COLO668 (cell line): ENCODE data around the gene MRC2.

ENCODE experiments used
- DNase-seq: peaks from one replicate; lab custom pipeline; 2025; ENCODE audit not compliant: unreplicated experiment; lab: John Stamatoyannopoulos, UW

The MRC2 gene

GRCh38 chr17:62660629-62661118 lies 33.2 kb downstream of the MRC2 start:
- DNase-seq, result no peak

GRCh38 chr17:62661337-62661736 lies 33.9 kb downstream of the MRC2 start:
- DNase-seq, result no peak

- no peak for DNase-seq
Measured at GRCh38 chr17:62662855-62663254, 35.4 kb downstream of the MRC2 start.

GRCh38 chr17:62663304-62663703 lies 35.8 kb downstream of the MRC2 start:
- no peak for DNase-seq

GRCh38 chr17:62664336-62665120 lies 37.1 kb downstream of the MRC2 start:
- DNase-seq, result no peak

- DNase-seq, result no peak
Measured at GRCh38 chr17:62665599-62665998, 38.1 kb downstream of the MRC2 start.

- DNase-seq, result no peak
Measured at GRCh38 chr17:62666061-62666800, 38.8 kb downstream of the MRC2 start.

- DNase-seq, result no peak
Measured at GRCh38 chr17:62666801-62667591, 39.5 kb downstream of the MRC2 start.

GRCh38 chr17:62668091-62668804 lies 40.8 kb downstream of the MRC2 start:
- no peak for DNase-seq

GRCh38 chr17:62670202-62670821 lies 42.8 kb downstream of the MRC2 start:
- DNase-seq, result no peak

GRCh38 chr17:62671553-62671952 lies 44.1 kb downstream of the MRC2 start:
- peak; percentile 72 for DNase-seq

- DNase-seq, result no peak
Measured at GRCh38 chr17:62672957-62673356, 45.5 kb downstream of the MRC2 start.

- DNase-seq, result no peak
Measured at GRCh38 chr17:62673614-62674362, 46.3 kb downstream of the MRC2 start.

GRCh38 chr17:62674363-62674739 lies 46.9 kb downstream of the MRC2 start:
- no peak for DNase-seq

GRCh38 chr17:62674841-62675240 lies 47.4 kb downstream of the MRC2 start:
- DNase-seq, result no peak

GRCh38 chr17:62675260-62675659 lies 47.8 kb downstream of the MRC2 start:
- DNase-seq, result no peak

- DNase-seq, result no peak
Measured at GRCh38 chr17:62675701-62676100, 48.2 kb downstream of the MRC2 start.

- DNase-seq, result no peak
Measured at GRCh38 chr17:62676231-62676943, 48.9 kb downstream of the MRC2 start.

- DNase-seq, result no peak
Measured at GRCh38 chr17:62676952-62677596, 49.6 kb downstream of the MRC2 start.
